ENCODE data around the gene UBE2E2.

UBE2E2 gene

GRCh38 chr3:23288286-23288685 is 85.2 kb downstream of the UBE2E2 start:
- no peak for DNase-seq

GRCh38 chr3:23288715-23289114 is 85.6 kb downstream of the UBE2E2 start:
- DNase-seq = no peak

- no peak for DNase-seq
Measured at GRCh38 chr3:23292432-23292831, 89.3 kb downstream of the UBE2E2 start.

GRCh38 chr3:23294770-23295387 is 91.8 kb downstream of the UBE2E2 start:
- DNase-seq = no peak

GRCh38 chr3:23301819-23302218 is 98.7 kb downstream of the UBE2E2 start:
- DNase-seq = no peak

GRCh38 chr3:23302271-23302670 is 99.1 kb downstream of the UBE2E2 start:
- DNase-seq = no peak

GRCh38 chr3:23303601-23304217 is 100.6 kb downstream of the UBE2E2 start:
- no peak for DNase-seq

- DNase-seq = no peak
Measured at GRCh38 chr3:23304424-23304823, 101.3 kb downstream of the UBE2E2 start.

GRCh38 chr3:23308986-23309625 is 106.0 kb downstream of the UBE2E2 start:
- no peak for DNase-seq

GRCh38 chr3:23312866-23313265 is 109.7 kb downstream of the UBE2E2 start:
- no peak for DNase-seq

- no peak for DNase-seq
Measured at GRCh38 chr3:23314981-23315762, 112.0 kb downstream of the UBE2E2 start.

GRCh38 chr3:23316924-23317323 is 113.8 kb downstream of the UBE2E2 start:
- DNase-seq = no peak

GRCh38 chr3:23319366-23320312 is 116.5 kb downstream of the UBE2E2 start:
- no peak for DNase-seq

GRCh38 chr3:23320586-23321570 is 117.8 kb downstream of the UBE2E2 start:
- DNase-seq = no peak

GRCh38 chr3:23324745-23325144 is 121.6 kb downstream of the UBE2E2 start:
- no peak for DNase-seq

GRCh38 chr3:23325466-23326065 is 122.4 kb downstream of the UBE2E2 start:
- no peak for DNase-seq

GRCh38 chr3:23329471-23330105 is 126.5 kb downstream of the UBE2E2 start:
- DNase-seq = no peak

- no peak for DNase-seq
Measured at GRCh38 chr3:23330568-23330967, 127.4 kb downstream of the UBE2E2 start.

- DNase-seq = no peak
Measured at GRCh38 chr3:23331141-23331935, 128.2 kb downstream of the UBE2E2 start.

Data from SIG-M5 (cell line).